ENCODE measurements around the gene LPO.

Gene LPO

GRCh38 chr17:58317421-58318064 lies 79.2 kb downstream of the LPO start:
- DNase-seq (ENCODE audit: low read depth): peak; percentile 85
- H3K4me3 ChIP-seq (ENCODE audit: low read depth, low read length): no peak overlapping the region
- TF ChIP-seq CTCF (IDR thresholded peaks at IDR 0.05; ENCODE audit: insufficient read depth, low read depth, low read length, missing control alignments): peak; percentile 88

- H3K4me3 ChIP-seq (ENCODE audit: low read depth, low read length): no peak overlapping the region
- no peak for TF ChIP-seq CTCF (IDR thresholded peaks at IDR 0.05; ENCODE audit: insufficient read depth, low read depth, low read length, missing control alignments)
- no peak for DNase-seq (ENCODE audit: low read depth)
Measured at GRCh38 chr17:58318065-58318481, 79.7 kb downstream of the LPO start.

Measured in GM12865 (cell line).